NCI-H526 (cell line): Measurements from ENCODE around the gene CIDEC.
"Not testable (repeated sequence)": the region's sequence is repeated elsewhere in the genome, so short reads cannot be mapped to it uniquely, and the experiment has no call there.

ENCODE experiments used
- DNase-seq, 2 experiments: peaks; one replicate each; lab custom pipeline; 2025; lab: John Stamatoyannopoulos, UW

Gene CIDEC

DNA sequence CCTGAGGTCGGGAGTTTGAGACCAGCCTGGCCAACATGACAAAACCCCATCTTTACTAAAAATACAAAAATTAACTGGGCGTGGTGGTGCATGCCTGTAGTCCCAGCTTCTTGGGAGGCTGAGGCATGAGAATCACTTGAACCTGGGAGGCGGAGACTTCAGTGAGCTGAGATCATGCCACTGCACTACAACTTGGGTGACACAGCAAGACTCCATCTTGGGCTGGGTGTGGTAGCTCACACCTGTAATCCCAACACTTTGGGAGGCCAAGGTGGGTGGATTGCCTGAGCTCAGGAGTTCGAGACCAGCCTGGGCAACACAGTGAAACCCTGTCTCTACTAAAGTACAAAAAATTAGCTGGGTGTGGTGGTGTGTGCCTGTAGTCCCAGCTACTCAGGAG, 3.8 kb downstream of the CIDEC start:
- DNase-seq = not testable (repeated sequence)

DNA sequence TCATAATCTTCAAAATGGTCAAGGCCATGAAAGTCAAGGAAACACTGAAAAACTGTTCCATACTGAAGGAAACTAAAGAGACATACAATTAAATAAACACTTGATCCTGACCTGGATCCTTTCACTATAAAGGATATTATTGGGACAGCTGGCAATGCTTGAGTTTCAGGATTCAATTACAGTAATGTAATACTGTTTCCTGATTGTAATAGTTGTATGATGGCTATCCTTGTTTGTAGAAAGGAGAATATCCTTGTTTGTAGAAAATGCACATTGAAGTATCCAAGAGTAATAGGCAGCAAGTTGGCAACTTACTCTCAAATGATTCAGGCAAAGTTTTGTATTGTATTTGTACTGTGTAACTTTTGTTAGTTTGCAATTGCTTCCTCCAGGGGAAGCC, 4.6 kb downstream of the CIDEC start:
- DNase-seq = no peak

DNA sequence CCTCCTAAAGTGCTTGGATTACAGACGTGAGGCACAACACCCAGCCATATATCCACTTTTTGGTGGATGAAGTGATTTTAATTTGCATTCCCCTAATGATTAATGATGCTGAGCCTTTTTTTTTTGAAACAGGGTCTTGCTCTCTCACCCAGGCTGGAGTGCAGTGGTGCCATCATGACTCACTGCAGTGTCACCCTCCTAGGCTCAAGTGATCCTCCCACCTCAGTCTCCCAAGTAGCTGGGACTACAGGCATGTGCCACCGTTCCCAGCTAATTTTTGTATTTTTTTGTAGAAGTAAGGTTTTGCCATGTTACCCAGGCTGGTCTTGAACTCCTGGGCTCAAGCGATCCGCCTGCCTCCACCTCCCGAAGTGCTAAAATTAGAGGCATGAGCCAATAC, 8.0 kb downstream of the CIDEC start:
- DNase-seq = not testable (repeated sequence)

DNA sequence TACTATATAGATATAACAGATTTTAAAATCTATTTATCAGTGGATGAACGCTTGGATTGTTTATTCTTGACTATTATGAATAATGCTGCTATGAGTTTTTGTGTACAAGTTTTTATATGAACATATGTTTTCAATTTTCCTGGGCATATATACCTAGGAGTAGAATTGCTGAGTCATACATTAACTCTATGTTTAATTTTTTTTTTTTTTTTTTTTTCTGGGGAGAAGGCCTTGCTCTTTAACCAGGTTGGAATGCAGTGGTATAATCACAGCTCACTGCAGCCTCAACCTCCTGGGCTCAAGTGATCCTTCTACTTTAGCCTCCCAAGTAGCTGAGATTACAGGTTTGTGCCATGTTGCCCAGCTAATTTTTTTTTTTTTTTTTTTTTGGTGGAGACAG, 9.1 kb downstream of the CIDEC start:
- DNase-seq = no peak

DNA sequence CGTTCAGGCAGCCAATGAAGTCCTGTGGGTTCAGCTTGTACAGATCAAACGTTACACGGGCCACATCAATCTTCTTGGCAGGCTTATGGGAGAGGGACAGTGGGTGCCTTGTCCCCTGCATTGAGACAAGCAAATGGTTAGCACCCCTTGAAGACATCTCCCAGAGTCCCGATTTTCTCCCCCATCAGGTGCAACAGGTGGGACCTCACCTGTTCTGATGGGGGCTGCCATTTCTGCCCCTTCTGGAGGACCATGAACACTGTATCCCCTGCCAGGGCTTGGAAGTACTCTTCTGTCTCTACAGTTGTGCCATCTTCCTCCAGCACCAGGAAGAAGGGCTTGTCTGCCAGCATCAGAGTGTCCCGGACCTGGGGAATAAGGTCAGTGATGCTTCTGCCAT, 10.1 kb downstream of the CIDEC start:
- DNase-seq = no peak

DNA sequence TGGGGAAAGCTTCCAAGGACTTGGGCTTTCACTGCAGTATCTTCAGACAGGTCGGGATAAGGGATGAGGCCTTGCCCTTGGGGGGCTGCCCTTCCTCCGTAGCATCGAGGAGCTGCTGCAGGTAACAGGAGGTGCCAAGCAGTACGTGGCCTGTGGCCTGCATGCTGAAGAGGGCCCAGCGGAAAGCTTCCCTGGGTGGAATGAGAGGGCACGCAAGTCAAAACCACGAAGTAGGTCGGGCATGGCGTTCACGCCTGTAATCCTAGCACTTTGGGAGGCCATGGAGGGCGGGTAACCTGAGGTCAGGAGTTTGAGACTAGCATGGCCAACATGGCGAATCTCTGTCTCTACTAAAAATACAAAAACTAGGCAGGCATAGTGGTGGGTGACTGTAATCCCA, 12.9 kb downstream of the CIDEC start:
- no peak for DNase-seq

DNA sequence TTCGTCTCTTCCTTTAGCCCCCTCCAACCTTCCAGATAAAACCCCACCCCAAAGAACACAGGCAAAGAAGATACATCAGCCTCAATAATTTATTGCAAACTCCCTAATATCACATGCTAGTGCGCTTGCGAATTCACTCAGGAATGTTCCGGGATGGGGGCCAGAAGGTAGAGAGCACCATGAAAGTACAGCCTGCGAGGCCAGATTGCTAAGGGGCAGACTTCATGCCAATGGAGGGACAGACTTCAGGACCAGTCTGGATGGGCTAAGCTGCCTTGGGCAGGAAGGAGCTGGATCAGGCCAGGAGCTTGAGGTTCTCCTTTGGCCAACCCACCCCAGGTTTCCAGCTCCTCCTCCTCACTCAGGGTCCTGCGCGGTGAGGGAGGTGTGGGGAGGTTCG, 13.4 kb downstream of the CIDEC start:
- no peak for DNase-seq

DNA sequence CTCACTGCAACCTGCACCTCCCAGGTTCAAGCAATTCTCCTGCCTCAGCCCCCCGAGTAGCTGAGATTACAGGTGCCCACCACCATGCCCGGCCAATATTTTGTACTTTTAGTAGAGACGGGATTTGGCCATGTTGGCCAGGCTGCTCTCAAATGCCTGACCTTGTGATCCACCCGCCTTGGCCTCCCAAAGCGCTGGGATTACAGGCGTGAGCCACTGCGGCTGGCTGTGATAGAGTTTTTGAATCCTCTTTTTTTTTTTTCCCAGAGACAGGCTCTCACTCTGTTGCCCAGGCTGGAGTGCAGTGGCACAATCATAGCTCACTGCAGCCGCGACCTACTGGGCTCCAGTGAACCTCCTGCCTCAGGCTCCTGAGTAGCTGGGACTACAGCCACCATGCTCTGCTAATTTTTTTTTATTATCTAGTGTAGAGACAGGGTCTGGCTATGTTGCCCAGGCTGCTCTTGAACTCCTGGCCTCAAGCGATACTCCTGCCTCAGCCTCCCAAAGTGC, 14.9 kb downstream of the CIDEC start:
- DNase-seq = not testable (repeated sequence)

DNA sequence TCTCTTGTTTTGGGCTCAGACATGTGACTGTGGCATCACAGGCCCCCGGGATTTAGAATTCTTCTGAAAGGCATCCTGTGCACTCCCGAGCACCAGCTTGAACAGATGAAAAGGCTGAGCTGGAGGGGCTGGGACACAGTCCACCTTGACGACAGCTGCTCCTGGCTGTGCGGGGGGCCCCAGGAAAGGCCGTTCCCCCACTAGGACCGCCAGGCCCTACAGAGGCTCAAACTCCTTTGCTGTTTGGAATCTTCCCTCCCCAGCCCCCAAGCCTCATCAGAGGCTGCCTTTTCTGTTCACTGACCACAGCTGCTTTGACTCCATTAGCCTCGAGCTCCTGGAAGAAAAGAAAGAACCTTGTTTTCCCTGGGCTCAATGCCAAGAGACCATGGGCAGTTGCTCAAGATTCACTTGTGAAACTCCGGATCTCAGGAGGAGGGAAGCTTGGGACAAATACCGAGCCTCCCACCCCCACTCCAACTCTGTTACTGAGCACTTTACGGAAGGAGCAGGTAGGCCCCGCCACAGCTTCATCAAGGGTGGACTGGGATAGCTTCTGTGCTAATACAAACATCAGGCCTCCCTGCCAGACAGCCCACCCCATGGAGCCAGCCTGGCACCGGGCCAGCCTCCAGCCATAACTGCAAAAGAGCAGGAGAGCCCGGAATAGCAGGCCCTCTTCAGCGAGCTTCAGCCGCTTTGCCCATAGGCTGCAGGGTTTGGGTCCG, 15.7 kb downstream of the CIDEC start:
- no peak for DNase-seq

DNA sequence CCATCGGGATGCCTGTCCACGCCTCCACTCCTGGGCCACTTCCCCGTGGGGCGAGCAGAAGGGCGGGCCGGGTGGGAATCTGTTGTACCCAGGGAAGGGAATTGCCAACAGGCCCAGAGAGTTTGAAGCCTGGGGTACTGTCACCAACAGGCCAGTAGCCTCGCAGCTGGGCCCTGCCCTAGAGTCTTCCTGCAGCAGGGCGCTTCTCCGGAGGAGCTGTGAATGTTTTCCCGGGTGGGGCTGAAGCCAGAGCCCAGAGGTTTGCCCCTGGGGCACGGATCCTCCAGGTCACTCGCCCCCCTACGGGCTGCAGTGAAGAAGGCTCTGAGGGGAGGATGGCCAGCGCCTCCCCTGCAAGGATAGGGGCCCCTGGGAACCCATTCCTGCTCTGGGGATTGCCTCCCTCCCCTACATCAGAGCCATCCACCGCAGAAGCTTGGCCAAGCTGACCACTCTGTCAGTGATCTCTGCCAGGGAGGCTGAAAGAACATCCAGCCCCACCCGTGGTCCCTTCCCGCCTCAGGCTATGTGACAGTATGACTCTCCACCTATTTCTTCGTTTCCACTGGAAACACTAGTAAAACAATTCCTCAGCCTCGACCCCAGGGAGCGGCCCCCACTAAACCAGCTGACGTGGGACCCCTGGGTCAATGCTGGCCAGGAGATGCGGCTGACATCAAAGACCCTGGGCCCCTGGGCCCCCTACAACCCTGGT, 16.8 kb downstream of the CIDEC start:
- no peak for DNase-seq

DNA sequence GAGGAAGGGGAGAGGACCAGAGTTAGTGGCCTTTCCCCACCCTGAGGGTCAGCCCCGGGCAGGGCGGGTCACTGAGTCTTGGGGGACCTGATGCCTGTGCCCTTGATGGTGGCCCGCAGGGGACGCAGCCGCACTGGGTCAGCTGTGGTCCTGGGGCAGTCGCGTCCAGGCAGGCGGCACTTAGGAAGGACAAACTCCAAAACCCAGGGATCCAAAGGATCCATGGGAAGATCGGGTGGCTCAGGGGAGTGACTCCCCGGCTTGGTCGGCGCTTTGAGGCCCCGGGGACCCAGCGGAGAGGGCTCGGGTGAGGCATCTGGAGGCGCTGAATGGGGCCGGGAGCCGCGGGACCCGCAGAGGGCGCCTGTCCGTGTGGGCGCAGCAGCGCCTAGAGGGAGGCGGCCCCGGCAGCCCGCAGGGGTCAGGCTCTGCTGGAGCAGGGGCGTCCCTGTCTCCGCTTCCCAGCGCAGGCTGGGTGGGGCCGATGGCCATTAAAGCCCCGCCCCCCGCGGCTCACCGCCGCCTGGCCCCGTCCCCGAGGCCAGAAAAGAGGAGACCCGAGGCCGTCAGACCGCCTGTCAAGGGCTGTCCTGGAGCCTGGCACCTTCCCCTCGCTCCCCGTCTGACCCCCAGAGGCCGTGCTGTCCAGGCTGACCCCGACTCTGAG, 17.5 kb downstream of the CIDEC start:
- DNase-seq = peak in 1 of 2 experiments; percentile 62

DNA sequence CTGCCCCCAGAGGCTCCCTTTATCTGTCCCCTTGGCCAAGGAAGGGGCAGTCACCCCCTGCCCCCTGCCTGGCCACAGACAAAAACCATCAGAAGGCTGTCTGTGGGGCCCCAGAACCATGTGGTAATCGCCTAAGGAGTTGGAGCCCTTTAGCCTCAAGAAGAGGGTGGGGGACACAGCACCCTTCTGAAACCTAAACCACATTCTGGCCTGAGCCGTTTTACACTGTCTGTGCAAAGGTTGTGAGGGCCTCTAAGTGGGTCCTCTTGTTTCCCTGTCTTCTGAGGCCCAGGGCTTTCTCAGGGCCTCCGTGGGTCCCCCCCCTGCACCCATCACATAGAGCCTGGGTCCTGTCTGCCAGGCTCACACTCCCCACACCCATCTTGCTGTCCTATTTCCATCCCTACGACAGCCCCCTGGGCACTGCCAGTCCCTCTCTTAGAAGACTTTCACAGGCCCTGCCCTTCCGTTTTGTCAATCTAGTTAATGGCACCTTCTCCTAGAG, 18.4 kb downstream of the CIDEC start:
- DNase-seq = no peak

DNA sequence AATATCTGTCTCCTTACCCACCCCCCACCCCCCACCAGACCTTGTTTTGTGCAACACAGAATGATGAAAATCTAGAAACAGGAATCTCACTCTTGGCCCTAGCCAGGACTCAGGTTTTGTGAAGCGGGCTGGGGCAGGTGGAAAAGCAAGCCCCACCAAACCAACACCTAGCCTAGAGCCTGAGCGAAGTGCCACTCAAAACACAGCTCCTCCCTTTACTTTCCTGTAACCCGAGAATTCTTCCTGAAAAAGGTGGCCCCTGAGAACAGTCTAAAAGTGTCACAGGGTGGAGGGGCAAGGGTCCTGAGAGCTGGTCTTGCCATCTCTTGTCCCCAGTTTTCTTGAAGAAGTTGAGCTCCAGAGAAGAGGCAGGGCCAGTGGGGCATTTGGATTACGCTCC, 18.9 kb downstream of the CIDEC start:
- DNase-seq = no peak

DNA sequence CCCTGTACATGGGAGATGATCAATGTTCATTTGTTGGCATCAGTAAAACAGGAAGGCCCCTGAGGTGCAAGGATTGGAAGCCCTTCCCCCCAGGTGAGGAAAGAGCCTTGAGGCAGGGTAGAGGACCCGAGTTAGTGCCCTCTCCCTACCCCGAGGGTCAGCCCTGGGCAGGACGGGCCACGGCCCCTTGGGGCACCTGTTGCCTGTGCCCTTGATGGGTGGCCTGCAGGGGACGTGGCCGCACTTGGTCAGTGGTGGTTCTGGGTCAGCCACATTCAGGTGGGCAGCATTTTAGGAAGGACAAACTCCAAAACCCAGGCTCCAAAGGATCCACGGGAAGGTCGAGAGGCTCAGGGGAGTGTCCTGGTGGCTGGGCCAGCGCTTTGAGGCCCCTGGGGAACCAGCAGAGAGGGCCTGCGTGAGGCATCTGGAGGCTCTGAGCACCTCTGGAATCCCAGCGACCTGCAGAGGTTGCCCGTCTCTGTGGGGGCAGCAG, 20.5 kb downstream of the CIDEC start:
- DNase-seq = no peak

DNA sequence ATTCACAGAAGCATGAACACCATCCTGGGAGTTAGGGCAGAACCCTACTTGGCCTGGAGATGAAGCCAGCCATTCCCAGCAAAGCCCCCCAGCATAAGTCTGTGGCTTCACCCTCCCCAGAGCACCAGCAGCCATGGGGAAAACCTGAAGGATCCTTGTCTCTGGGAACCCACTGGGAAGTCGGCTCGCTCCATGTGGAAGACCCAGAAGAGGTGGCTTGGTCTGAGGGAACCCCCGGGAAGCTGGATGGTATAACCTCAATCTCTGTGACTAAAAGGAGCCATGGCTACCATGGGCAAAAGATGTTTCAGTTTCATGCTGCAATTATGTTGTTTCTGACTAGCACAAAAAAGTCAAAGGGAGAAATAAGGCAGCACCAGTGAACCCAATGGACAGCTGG, 24.5 kb downstream of the CIDEC start:
- DNase-seq = no peak

DNA sequence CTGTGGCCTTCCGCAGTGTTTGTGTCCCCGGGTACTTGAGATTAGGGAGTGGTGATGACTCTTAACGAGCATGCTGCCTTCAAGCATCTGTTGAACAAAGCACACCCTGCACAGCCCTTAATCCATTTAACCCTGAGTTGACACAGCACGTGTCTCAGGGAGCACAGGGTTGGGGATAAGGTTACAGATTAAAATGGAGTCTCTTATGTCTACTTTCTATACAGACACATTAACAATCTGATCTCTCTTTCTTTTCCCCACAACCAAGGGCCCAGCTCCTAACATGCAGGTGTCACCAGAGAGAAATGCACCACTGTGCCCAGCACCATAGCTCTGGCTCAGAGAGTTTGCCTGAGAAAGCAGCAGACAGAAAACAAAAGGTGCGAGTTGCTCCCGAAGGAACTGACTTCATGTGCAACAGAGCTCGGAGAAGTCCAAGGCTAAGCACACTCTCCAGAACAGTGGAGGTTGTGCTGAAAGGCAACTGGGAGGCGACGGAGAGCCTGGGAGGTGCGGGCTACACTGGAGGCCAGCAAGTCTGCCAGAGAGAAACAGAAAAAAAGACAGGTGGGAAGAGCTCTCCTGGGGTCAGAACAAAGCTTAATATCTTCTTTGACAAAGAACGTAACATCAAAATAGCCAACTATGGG, 25.6 kb downstream of the CIDEC start:
- DNase-seq = not testable (repeated sequence)

DNA sequence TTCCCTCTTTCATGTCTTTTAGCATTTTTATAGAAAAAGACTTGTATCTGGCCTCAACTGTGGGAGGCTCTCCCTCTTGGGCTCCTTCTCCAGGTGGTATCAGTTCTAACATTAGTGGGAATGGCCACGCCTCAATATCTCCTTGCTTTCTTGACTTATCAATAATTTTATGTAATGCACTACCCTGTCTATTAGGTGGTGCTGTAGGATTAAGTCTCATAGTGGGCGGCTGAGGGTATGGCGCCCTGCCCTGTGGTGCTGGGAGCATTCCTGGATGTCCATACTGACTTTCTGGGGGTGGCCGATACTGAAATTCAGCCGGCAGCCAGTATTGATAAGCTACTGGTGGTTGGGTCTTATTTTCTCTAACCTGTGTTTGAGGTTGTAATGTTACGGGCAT, 27.5 kb downstream of the CIDEC start:
- DNase-seq = no peak

DNA sequence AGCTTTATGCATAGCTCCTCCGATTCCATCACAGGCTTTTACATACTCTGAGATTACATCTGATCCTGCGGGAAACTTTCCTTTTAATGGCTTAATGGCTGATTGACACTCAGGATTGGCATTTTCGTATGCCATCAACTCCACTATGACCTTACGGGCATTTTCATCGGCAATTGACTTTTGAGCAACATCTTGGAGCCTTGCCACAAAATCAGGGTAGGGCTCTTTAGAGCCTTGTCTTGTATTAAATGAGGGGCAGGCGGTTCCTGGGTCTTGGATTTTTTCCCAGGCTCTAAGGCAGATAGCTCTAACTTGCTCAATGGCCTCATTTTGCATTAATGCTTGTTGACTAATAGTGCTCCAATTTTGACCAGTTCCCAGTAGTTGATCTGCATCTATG, 28.1 kb downstream of the CIDEC start:
- DNase-seq = not testable (repeated sequence)

DNA sequence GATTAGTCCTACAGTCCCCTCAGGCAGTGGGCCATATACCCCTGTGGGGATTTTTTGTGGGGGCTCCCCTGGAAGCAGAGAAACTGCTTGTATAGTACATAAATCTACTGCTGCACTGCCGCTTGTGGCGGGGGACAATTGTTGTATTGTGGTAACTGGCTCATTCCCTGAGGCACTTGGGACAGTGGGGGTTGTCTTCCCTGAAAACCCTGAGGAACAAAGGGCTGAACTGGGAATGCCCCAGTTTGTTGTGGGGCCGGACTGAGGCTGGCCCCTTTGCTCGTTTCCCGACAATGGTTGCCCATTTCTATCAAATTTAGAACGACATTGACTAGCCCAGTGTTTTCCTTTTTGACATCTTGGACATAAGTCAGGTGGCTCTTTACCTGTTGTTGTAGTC, 28.7 kb downstream of the CIDEC start:
- not testable (repeated sequence) for DNase-seq

DNA sequence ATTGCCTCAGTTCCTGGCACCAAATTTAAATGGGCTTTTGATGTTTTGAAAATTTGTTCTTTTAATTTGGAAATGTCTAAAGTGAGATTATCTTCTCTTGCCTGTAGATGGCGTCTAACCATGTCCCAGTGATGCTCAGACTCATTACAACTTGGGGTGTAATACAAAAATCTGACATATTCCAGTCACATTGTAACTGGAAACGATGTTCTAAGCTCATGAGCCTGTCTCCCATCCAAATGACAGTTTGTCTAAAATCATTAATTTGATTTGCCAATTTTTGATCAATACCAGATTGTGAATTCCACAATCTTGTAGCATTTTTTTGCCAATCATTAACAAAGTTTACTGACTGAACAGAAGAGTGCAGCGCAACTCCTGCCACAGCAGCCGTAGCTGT, 31.2 kb downstream of the CIDEC start:
- peak in 1 of 2 experiments; percentile 23 for DNase-seq

DNA sequence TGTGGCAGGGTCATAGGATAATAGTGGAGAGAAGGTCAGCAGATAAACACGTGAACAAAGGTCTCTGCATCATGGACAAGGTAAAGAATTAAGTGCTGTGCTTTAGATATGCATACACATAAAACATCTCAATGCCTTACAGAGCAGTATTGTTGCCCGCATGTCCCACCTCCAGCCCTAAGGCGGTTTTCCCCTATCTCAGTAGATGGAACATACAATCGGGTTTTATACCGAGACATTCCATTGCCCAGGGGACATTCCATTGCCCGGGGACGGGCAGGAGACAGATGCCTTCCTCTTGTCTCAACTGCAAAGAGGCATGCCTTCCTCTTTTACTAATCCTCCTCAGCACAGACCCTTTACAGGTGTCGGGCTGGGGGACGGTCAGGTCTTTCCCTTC, 32.2 kb downstream of the CIDEC start:
- DNase-seq = not testable (repeated sequence)

DNA sequence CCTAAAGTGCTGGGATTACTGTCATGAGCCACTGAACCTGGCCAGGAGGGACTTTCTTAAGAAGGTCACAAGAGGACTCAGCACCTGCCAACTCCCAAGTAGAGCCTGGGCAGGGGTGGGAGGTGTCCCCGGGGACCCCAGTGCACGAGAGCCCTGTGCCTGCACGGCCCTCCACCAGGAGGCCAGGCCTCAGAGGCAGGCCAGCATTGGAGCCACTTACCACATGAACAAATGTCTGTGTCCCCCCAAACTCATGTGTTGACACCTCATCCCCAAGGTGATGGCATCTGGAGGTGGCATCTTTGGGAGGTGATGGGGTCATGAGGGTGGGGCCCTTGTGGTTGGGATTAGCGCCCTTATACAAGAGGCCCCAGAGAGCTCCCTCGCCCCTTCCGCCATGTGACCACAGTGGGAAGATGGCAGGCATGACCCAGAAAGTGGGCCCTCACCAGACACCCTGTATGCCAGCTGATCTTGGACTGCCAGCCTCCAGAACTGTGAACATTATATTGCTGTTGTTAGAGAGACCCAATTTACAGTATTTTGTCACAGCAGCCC, 33.0 kb downstream of the CIDEC start:
- no peak for DNase-seq
